A172 (cell line): ENCODE results near the gene SCN8A. TPM values are rescaled to one million over a fixed set of nuclear protein-coding genes. Genes with fewer than 3 reads are reported as not detected.
"Not testable (repeated sequence)": the region's sequence is repeated elsewhere in the genome, so short reads cannot be mapped to it uniquely, and the experiment has no call there.

Experiments used
- DNase-seq: peaks from one replicate; pipeline ENCODE4 v3.0.0-alpha.2; 2015; ENCODE audit warnings: low spot score
- total RNA-seq: library from RNA; depleted of rRNA; stranded (reverse); fragments of >200 nt; shearing (Covaris generic); gene quantifications from 2 replicates; pipeline ENCODE4 v1.2.3, GENCODE V29; 2014

SCN8A gene
- total RNA-seq, 1 experiment from 2014 or later = 2.4 TPM

DNA sequence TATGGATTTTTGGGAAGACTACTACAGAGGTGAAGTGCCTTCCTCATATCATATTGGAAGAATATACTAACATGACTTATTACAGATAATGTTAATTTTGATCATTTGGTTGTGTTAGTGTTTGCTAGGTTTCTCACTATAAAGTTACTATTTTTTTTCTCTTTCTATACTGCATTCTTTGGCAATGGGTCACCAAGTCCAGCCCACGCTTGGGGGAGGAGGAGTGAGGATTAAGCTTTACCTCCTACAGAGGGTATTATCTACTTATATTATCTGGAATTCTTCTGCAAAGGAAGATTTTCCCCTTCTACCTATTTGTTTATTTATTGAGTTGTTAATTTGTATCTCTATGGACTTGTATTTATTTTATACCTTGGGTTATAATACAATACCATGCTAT, 31.5 kb downstream of the SCN8A start:
- DNase-seq = peak; percentile 33

DNA sequence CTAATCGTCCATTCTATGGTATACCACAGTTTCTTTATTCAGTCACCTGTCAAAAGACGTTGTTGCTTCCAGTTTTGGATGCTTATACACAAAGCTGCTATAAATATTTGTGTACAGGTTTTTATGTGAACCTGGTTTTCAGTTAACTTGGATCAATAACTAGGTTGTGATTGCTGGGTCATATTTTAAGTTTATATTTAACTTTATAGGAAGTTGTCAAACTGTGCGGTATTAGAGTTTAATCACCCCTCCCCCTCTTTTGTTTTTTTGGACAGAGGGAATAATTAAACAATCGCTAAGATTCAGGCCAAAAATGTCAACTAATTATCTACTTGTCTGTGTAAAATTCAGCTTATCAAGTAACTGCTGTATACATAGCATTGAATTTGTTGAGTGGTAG, 34.3 kb downstream of the SCN8A start:
- DNase-seq = no peak

DNA sequence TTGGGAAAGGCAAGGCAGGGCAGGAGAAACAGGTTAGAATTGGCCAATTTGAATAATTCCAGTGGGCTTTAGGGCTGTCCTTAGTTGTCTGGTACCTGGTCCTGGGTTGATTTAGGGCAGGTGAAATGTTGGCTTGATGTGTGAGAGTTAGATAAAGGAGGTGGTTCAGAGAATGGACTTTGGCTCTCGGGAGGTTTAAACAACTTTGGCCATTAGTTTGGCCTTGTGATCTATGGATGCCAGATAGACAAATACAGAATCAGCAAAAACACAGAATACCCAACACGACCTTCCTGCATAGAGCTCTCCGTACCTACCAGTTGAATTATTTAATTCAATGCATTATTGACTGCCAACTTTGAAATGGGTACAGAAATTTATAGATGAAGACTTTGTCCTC, 35.1 kb downstream of the SCN8A start:
- no peak for DNase-seq

DNA sequence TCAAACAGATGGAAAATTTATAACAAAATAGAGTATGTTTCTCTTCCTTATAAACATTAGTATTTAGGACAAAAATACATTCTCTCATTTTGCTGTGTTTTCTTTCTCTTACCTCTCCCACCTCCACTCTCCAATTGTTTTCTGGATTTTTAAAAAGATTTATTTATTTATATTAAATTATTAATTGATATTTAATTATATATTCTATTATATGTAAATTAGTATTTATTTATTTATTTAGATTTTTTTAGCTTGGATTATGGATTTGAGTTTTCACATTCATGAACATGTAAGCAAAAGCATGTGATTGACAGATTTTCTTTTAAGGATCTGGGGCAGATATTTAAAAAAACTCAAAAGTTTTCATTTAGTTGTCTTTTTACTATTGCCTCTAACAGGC, 35.6 kb downstream of the SCN8A start:
- no peak for DNase-seq

DNA sequence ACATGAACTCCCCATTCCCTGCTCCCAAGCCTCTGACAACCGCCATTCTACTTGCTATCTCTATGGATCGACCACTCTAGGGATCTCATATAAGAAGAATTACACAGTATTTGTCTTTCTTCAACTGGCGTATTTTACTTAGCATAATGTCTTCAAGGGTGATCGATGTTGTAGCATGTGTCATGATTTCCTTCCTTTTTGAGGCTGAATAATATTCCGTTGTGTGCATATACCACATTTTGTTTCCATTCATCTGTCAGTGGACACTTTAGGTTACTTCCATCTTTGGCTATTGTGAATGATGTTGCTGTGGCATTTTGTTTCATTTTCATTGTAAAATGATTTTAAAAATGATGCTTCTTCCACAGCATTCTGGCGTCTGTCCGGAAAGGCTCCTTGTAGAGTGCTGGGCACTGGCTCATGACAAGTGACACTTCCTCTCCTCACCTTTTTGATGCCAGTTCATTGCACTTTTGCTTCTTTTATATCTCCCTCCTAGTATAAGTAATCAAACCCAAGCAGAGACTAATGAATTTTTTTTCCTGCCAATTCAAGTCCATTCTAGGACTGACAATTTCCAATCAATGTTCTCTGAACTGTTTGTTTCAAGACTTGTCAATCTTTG, 39.3 kb downstream of the SCN8A start:
- no peak for DNase-seq

DNA sequence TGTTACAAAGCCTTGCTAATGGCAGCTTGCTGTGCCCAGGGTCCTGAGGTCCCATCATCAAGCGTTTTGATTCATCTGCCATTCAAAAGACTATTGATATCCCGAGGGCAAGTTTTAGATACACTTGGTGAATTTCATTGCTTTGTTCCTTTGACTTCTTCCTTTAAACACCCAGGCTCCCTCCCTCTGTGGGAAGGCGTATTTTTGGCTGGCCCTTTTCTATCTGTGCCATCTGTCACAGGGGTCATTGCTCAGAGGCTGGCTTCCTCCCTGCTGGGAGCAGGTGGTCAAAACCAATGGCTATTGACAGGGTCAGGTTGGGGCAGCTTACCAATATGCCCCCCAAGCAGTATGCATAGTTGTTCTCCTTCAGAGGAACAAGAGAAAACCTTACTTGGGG, 40.0 kb downstream of the SCN8A start:
- no peak for DNase-seq

DNA sequence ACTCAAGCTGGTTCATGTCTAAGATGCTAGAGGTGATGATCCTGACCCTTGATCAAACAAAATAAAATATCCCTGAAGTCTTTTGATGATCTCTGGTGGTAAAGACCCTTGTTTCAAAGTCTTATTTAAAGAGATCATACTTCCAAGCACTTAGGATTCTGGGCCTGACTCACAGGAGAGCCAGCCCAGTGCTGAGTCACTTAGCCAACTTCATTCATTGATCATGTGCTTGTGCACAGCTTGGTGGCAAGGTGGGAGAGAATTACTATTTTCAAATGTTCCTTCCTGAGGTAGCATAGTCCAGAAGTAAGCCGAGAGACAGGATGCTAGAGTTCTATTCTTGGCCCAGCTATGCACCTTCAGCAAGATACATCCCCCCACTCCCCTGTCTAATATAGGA, 40.6 kb downstream of the SCN8A start:
- DNase-seq = peak; percentile 41

DNA sequence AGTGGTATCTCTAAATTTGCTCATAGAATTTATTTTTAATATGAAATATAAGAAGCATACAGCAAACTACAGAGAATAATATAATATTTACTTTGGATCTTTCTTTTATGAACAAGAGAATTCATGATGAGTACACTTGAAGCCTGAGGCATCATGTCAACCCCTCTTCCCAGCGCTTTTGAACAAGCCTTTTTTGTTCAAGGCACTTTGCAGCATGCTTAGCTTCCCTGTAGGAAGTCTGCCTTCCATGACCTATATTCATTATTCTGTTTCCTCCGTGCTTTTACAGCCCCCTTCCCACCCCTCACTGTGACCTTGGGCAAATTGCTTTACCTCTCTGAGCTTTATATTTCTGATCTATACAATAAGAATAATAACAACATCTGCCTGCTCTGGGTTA, 41.6 kb downstream of the SCN8A start:
- no peak for DNase-seq

DNA sequence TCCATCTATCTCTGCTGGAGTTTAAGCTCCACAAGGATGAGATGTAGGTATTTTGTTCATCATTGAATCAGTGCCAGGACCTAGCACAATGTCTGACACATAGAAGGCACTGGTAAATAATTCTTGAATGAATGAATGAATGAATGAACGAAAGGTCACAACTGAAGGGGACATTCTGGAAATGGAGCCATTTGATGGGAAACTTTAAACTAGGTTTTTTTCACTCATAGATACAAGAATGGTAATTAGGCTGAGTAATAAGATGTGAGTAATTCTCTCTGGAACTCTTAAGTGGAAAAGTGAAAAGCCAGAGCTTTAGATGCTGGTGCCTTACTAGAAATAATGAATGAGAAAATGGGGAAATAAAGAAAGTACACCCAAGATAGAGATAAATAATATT, 44.3 kb downstream of the SCN8A start:
- no peak for DNase-seq

DNA sequence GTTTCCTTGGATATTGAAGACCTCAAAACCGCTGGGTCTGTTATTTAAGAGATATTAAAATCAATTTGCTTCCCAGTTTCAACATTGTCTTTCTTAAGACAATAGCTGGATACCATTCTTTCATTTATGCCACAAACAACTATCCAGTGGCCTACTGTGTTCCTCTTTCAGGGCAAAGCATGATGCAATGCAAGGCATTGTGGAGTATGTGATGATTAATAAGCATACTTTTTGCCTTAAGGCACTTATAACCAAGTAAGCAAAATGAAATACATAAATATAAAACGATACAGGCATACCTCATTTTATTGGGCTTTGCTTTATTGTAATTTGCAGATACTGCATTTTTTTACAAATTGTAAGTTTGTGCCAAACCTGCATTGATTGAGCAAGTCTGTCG, 45.5 kb downstream of the SCN8A start:
- DNase-seq = no peak

DNA sequence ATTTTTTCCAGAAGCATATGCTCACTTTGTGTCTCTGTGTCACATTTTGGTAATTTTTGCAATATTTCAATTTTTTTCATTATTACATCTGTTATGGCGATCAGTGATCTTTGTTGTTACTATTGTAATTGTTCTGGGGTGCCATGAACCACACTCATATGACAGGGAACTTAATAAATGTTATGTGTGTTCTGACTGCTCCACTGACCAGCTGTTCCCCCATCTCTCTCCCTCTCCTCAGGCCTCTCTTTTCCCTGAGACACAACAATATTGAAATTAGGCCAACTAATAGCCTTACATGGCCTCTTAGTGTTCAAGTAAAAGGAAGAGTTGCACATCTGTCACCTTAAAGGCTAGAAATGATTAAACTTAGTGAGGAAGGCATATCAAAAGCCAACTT, 46.0 kb downstream of the SCN8A start:
- no peak for DNase-seq

DNA sequence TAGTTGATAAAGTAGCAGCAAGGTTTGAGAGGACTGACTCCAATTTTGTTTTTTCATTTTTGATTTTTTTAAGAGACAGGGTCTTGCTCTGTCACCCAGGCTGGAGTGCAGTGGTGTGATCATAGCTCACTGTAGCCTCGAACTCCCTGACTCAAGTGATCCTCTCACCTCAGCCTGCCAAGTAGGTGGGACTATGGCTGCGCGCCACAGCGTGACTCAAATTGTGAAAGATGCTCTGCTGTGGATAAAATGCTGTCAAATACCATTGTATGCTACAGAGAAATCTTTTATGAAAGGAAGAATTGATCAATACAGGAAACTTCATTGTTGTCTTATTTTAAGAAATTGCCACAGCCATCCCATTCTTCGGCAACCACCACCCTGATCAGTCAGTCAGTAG, 48.3 kb downstream of the SCN8A start:
- no peak for DNase-seq

DNA sequence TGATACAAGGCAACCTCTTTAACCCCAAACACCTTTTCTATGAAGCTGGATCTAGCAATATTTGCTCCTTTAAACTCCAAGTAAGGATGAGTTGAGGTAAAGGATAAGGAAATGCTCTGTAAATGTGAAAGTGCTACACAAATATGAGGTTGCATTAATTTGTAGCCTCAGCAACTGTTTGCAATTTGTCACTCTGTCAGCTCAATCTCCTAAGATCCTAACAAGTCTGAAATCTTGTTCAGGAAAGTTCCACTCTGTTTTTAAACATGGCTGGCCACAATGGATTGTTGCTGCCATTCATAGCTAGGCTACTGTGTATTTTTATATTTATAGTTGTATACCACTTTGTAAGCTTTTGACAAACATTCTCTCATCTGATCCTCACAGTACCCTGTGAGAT, 51.3 kb downstream of the SCN8A start:
- no peak for DNase-seq

DNA sequence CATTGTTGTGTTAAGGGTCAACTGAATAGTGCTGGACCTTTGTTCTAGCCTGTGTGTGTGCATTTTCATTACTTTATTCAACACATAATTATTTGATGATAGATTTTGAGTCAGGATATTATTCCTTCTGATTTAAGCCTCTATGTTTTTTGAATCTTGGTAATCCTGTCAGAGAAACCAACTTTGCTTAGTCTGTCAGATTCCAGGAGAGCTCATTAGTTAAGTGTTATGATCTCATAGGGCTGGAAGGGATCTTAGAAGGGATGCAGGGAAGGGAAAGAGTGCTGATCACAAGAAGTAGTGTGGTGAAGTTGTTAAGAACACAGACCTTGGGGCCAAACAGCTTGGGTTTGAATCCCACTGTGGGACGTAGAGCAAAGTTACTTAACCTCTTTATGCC, 52.9 kb downstream of the SCN8A start:
- no peak for DNase-seq

DNA sequence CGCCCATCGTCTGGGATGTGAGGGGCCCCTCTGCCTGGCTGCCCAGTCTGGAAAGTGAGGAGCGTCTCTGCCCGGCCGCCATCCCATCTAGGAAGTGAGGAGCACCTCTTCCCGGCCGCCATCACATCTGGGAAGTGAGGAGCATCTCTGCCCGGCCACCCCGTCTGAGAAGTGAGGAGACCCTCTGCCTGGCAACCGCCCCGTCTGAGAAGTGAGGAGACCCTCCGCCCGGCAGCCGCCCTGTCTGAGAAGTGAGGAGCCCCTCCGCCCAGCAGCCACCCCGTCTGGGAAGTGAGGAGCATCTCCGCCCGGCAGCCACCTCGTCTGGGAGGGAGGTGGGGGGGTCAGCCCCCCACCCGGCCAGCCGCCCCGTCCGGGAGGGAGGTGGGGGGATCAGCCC, 53.7 kb downstream of the SCN8A start:
- DNase-seq = not testable (repeated sequence)

DNA sequence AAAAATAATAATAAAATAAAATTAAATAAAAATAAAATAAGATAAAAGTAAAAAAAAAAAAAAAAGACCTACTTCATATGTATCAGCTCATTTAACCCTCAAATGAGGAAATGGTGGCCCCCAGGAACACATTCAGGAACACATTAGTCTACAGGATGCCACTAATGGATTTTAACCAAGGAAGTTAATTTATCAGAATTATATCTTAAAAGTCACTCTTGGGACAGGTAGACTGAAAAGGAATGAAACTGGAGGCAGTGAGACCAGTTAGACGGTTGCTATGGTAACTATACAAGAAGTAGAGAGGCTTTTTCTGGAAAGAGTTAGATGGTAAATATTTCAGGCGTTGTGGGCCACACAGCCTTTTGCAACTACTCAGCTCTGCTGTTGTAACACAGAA, 54.9 kb downstream of the SCN8A start:
- DNase-seq = no peak

DNA sequence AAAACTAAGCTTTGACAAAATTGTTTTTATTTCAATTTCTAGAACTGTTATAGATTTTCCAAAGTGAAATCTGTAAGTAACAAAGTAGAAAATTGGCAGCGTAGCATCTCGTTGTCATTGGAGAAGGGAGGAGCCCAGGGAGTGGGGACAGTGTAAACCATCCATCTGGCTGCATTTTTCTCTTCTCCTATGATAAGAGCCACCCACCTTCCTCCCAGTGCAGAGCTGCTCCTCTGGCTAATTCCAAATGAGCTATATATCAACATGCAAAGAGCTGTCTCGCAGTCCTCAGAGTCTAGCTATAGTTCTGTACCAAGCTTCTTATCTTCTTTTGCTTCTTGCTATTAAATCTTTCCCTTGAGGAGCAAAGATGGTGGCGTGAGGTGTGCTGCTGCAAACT, 56.6 kb downstream of the SCN8A start:
- DNase-seq = no peak

DNA sequence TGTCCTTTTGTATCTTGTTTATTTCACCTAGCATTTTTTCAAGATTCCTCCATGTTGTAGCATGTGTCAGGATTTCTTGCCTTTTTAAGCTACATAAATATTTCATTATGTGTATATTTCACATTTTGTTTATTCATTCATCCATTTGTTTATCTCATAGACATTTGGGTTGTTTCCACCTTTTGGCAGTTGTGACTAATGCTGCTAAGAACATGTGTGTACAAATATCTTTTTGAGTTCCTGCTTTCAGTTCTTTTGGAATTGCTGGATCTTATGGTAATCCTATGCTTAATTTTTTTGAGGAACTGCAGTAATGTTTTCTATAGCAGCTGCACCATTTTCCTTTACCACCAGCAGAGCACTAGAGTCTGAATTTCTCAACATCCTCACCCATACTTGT, 62.4 kb downstream of the SCN8A start:
- DNase-seq = no peak

DNA sequence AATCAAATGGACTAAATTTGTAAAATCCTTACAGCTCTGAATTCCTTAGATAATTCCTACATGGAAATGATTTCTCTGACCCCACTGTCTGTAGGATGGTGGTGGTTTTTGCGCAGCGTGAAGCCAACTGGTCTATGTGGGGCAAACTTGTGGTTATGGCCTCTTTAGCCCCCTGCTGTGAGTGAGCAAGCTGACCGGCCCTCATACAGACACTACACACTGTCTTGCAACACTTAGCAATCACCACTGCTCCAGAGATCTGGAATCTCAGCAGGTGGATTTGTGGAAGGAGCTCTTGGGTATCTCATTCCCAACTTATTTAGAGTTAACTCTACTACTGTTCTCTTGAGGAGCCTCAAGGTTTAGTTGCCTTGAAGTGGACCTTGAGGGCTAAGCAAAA, 70.2 kb downstream of the SCN8A start:
- peak; percentile 52 for DNase-seq

DNA sequence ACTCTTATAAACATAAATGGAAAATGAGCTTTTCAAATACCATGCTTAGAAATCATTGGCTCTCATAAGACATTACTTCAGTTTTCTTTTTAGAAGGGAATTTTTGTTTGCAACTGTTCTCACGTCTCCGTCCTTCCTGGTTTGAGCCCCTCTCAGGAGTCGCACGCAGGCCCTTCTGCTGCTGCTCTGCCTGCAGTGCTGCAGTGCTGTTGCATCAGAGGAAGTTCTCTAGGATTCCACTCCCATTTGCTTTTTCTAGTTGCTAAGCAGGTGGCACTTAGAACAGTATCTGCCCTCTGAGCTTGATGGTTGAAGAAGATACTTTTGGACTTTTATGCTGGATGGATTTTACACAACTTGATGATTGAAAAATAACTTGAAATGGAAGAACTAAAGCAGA, 70.8 kb downstream of the SCN8A start:
- no peak for DNase-seq

DNA sequence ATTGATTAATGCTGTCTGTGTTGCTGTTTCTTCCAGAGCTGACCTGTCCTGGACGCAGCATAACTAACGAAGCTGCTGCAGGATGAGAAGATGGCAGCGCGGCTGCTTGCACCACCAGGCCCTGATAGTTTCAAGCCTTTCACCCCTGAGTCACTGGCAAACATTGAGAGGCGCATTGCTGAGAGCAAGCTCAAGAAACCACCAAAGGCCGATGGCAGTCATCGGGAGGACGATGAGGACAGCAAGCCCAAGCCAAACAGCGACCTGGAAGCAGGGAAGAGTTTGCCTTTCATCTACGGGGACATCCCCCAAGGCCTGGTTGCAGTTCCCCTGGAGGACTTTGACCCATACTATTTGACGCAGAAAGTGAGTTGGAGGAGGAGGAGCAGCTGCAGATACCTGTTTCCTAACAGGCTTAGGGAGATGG, 71.7 kb downstream of the SCN8A start:
- no peak for DNase-seq

DNA sequence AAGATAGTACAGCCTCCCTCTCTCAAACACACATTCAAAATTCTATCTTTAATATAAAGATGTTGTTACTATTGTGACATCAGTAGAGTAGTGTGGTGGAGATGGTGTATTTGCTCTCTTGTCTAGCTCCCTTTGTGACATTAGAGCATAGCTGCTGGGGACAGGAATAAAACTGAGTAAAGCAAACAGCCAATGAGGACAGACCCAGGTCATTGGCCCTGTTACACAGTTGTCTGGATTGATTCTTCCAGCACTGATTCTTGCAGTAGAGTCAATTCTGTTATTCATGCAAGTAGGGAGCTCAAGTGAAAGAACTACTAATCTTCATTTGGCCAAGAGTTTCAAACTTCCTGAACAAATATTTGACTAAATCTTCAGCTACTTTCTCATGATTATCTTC, 72.4 kb downstream of the SCN8A start:
- no peak for DNase-seq

DNA sequence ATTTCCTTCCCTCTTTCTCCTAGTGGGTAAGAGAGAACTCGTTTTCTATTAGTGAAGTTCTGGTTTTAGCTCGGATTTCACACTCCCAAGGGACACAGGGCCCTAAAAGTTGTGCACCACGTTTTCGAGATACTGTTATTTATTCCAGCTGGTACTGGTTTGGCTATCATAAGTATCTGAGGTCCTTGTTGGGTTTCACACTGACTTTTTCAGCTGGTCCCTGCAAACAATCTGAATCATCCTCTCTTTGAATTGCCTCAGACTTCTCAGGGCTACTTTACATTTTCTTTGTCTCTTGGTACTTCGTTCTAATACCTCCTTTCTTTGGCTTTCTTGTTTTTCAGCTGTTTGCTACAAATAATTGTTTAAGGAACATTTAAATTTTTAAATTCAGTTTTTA, 75.7 kb downstream of the SCN8A start:
- no peak for DNase-seq

DNA sequence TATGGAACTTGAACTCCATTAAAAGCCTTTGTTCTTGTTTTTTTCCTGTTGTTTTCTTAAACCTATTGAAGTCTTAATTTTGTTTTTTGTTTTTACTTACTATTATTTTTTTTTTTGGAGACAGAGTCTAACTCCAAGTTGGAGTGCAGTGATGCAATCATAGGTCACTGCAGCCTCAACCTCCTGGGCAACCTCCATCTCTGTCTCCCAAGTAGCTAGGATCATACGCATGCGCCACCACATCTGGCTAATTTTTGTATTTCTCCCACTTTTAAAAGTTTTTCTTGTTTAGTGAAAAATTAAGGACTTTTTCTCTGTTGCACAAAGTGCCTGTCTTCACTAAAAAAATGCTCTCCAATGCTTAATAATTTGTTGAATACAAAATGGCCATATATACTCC, 76.2 kb downstream of the SCN8A start:
- no peak for DNase-seq

DNA sequence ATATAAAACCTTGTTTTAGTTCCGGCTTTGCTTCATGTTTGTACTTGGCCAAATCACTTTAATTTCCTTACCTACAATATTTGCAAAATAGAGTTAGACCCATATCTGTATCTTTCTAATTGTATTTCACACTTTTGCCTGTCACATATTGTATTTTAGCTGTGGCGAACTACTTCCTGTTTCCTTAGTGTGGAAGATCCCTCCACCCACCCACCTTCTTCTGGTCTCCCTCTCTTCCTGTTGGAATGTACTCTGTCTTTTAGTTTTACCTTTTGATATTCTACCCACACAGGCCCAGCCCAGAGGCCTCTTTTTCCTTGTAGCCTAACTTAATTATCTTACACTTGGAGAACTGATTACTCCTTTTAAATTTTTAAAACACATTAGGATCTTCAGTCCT, 78.2 kb downstream of the SCN8A start:
- DNase-seq = no peak
